ENCODE measurements around the gene DAZL.
A peak's percentile ranks its signal among the peaks of the same experiment; 100 is the strongest.

DAZL gene

GRCh38 chr3:16596352-16597032 lies 8.7 kb downstream of the DAZL start:
- no peak for DNase-seq (ENCODE audit: low read depth in 2 of 2, low spot score in 1 of 2)

DNA sequence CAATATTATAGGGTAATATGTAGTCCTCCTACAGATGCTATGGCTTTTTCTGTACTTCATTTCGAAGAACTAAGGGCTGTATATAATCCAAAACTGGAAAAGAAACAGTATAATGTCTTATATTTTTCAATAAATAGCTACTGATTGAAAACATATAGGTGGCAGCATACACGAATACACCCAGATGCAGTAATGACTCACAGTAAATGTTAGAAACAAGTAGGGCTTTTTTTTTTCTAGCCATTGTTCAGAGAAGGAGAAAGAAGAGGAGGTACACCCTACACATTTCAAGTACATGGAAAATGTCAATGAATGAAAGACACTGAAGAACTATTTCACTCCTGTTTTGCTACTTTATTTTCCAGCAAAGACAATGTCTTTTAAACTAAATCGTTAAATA lies 9.4 kb downstream of the DAZL start:
- DNase-seq (ENCODE audit: low read depth in 2 of 2, low spot score in 1 of 2): no peak

DNA sequence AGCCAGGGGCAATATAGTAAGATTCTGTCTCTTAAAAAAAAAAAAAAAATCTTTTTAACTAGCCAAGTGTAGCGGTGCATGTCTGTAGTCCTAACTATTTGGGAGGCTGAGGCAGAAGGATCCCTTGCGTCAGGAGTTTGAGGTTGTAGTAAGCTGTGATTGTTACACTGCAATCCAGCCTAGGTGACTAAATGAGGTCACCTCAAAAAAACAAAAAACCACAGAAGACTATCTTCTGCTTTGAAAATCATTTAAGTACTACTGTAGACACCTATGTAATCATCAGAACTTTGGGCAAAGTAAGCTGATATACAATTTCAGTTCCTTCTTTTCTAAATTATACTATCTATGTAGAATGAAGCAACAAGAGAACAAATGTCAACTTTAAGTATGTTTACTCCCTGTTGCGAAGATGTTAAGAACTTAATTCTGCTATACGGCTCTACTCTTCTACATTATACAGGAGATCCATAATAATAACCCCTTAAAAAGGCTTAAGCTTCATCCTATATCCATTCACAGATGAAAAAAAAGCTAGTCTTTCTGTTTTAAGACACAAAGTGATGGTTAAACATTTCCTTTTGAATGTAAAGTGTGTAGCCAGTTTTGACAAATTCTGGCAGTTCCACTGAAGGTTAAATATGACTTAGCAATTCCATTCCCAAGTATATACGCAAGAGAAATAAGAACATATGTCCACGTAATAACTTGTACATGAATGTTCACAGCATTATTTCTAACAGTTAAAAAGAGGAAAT lies 15.2 kb downstream of the DAZL start:
- no peak for DNase-seq (ENCODE audit: low read depth in 2 of 2, low spot score in 1 of 2)

DNA sequence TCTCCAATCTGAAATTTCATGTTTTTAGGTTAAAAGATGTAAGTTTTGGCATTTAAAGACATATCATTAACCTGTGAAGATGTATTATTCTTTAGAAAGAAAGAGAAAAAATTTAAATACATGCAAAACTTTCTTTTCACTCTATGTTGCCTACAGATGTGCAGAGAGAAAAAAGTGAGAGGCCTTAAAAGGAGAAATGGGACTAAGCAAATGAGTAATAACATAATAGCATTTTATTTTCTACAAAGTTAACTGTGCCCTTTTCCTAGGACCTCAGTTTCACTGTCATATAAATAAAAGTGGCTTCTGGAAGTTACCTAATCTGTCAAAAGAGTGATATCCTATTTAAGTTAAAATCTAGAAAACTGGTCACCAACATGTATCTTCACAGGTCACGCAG lies 16.1 kb downstream of the DAZL start:
- no peak for DNase-seq (ENCODE audit: low read depth in 2 of 2, low spot score in 1 of 2)

DNA sequence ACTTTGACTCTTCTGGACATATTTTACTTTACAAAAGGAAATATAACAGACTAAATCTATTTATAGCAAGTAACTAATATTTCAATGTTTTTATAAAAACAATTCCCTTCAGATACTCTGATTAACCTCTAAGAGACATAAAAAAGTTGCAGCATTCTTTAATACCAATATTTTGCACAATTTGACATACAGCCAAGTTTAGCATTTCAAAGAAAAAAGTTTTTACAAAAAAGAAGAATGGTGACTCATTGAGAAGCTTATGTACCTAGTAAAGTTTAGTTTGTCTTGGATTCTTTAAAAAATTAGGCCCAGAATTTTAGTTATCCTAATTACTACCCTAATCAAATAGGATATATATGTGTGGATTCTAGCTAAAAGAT lies 17.6 kb downstream of the DAZL start:
- DNase-seq (ENCODE audit: low read depth in 2 of 2, low spot score in 1 of 2): no peak

GRCh38 chr3:16587047-16587680 lies 18.1 kb downstream of the DAZL start:
- DNase-seq (ENCODE audit: low read depth in 2 of 2, low spot score in 1 of 2): no peak

- no peak for DNase-seq (ENCODE audit: low read depth in 2 of 2, low spot score in 1 of 2)
Observed at GRCh38 chr3:16584880-16585279, 20.3 kb downstream of the DAZL start.

DNA sequence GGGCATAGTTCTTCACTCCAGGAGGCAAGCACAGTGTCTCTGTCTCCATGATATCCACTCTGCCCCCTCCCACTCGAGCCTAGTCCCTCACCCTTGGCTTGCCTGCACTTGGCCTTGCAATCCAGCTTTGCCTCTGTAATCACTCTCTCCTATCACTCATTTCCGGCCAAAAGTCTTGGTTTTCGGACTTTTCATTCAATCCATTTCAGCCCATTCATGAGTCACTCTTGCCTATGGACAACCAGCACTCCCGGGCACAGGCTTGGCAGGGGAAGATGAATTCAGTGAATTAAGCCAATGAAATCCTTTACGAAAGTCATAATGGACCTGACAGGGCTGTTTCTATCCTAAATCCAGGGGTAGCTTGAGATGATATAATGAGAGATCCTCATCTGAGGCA lies 21.7 kb downstream of the DAZL start:
- DNase-seq (ENCODE audit: low read depth in 2 of 2, low spot score in 1 of 2): no peak

GRCh38 chr3:16570113-16570512 lies 35.1 kb downstream of the DAZL start:
- no peak for DNase-seq (ENCODE audit: low read depth in 2 of 2, low spot score in 1 of 2)

GRCh38 chr3:16568532-16568931 lies 36.7 kb downstream of the DAZL start:
- no peak for DNase-seq (ENCODE audit: low read depth in 2 of 2, low spot score in 1 of 2)

DNA sequence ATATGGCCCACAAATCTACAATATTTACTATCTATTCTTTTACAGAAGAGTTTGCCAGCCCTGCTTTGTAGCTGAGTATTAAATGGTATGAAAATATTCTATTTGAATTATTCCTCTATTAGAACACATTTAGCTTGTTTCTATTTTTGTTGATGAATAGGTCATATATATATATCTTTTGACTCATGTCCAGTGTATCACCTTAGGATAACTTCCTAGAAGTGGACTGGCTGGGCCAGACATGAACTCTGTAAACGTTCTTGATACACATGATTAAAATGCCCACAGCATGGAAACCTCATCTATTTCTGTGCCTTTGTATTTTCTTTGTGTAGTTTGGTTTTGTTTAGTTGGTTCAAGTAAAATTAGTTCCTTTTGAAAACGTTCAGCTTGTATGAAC lies 37.1 kb downstream of the DAZL start:
- no peak for DNase-seq (ENCODE audit: low read depth in 2 of 2, low spot score in 1 of 2)

DNA sequence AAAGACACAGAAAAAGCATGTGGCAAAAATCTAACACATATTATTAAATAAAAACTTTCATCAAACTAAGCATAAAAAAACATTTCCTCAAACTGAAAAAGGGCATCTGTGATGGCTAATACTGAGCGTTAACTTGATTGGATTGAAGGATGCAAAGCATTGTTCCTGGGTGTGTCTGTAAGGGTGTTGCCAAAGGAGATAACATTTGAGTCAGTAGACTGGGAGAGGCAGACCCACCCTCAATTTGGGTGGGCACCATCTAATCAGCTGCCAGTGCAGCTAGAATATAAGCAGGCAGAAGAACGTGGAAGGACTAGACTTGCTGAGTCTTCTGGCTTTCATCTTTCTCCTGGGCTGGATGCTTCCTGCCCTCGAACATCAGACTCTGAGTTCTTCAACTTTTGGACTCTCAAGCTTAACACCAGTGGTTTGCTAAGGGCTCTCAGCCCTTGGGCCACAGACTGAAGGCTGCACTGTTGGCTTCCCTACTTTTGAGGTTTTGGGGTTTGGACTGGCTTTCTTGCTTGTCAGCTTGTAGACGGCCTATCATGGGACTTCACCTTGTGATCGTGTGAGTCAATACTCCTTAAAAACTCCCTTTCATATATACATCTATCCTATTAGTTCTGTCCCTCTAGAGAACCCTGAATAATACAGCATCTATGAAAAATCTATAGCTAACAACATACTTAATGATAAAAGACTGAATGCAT lies 45.4 kb downstream of the DAZL start:
- DNase-seq (ENCODE audit: low read depth in 2 of 2, low spot score in 1 of 2): no peak

- DNase-seq (ENCODE audit: low read depth in 2 of 2, low spot score in 1 of 2): no peak
Observed at GRCh38 chr3:16554126-16554525, 51.1 kb downstream of the DAZL start.

GRCh38 chr3:16552757-16553156 lies 52.5 kb downstream of the DAZL start:
- DNase-seq (ENCODE audit: low read depth in 2 of 2, low spot score in 1 of 2): no peak

DNA sequence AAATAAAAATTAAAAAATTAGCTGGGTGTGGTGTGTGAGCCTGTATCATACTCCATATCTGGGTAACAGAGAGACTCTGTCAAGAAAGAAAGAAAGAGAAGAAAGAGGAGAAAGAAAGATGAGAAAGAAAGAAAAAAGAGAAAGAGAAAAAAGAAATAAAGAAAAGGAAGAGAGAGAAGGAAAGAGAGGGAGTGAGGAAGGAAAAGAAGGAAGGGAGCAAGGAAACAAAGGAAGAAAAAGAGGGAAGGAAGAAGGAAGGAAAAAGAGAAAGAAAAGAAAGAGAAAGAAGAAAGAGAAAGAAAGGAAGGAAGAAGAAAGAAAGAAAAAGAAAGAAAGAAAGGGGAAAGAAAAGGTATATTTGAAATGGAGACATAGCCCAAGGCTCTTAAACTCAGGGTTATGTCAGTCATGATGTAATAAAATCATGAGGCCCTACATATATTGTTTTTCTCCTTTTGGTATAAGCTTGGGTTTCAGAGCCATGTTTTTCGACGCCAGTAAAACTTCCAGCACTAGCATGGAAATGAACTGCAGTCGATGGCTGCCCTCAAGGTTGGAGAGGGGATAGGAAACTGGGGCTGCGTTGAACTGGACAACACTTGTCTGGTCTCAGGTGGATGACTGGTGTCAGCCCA lies 53.8 kb downstream of the DAZL start:
- no peak for DNase-seq (ENCODE audit: low read depth in 2 of 2, low spot score in 1 of 2)

DNA sequence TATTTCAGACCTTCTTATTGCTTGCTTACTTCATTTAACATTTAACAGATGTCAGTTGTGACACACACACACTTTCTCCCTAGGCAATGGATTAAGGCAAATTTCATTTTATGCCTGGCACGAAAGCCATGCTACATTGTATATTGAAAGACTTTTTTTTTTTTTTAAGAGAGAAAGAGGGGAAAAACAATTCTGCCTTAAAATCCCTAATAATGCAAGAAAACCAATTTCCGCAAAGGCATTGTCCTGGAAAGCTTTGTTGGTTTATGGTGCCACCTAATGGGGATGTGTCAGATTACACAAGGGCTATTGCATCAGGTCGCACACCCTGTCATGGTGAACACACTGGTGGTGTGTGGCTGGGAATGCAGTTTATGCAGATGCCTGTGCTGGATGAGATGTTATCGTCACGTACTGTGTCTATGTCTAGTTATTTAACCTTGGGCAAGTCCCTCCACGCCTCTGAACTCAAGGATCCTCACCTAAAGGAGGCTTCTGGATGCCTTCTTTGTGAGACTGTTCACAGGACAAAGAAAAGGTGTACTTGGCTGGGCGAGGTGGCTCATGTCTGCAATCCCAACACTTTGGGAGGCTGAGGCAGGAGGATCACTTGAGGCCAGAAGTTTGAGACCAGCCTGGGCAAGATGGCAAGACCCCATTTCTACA lies 54.4 kb downstream of the DAZL start:
- DNase-seq (ENCODE audit: low read depth in 2 of 2, low spot score in 1 of 2): peak; percentile 43 to 50

GRCh38 chr3:16550305-16550675 lies 54.9 kb downstream of the DAZL start:
- DNase-seq (ENCODE audit: low read depth in 2 of 2, low spot score in 1 of 2): no peak

DNA sequence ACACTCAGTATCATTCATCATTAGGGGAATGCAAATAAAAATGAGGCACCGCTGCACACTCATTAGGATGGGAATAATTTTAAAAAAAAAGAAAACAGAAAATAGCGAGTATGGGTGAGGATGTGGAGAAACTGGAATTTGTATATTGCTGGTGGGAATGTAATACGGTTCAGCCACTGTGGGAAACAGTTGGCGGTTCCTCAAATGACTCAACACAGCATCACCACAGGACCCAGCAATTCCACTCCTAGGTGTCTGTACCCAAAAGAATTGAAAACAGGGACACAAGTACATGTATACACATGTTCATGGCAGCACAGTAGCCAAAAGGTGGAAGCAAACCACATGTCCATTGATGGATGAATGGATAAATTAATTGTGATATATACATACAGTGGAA lies 56.5 kb downstream of the DAZL start:
- DNase-seq (ENCODE audit: low read depth in 2 of 2, low spot score in 1 of 2): no peak

- DNase-seq (ENCODE audit: low read depth in 2 of 2, low spot score in 1 of 2): no peak
Observed at GRCh38 chr3:16547561-16548357, 57.5 kb downstream of the DAZL start.
